ENCODE data around the gene GJB2.
"Not testable (repeated sequence)": the region's sequence is repeated elsewhere in the genome, so short reads cannot be mapped to it uniquely, and the experiment has no call there.

GJB2 gene

DNA sequence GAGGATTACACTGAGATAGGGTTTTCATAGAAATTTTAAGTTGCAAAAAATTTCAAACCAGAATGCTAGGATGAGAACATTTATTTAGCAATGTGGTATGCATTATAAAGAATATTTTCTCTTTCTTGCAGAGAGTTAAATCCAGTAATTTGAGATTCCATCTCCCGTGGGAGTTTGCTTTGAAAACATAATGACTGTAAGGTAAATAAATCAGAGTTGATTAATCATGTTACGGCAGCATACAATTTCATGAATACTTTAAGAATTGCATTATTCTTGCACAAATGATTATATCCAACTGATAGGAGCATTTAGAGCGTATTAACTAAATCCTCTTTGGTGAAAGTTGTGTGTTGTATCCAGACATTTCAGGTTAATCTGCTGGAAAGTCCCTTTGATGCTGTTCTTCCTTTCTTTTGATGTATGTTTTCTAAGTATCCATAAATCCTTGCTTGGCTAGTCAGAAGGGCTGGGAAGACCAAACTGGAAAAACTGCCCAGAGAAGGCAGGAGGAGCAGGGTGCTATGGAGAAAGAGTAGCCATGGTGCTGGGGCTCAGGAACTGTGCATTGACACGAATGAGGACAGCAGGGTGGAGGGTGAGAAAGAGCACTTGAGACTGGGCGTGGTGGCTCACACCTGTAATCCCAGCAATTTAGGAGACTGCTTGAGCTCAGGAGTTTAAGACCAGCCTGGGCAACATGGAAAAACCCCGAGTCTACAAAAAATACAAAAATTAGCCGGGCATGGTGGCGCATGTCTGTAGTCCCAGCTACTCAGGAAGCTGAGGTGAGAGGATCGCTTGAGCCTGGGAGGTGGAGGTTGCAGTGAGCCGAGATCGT, 27.1 kb downstream of the GJB2 start:
- no peak for DNase-seq (ENCODE audit: low spot score)

DNA sequence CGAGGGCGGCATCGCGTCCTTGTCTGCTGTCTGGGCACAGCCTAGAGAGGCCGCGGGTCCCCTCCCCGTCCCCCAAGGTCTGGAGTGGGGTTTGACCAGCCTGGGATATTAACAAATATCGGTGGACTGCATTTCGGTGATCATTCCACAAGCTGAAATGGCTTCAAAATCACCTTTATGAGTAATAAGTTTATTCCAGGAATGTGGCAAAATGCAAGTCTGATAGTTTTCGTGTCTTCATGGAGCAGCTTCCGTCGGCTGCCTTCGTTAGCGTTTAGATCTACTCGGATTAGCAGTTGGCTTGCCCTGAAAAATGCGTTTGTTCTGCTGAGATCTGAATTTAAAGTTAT, 30.8 kb downstream of the GJB2 start:
- no peak for DNase-seq (ENCODE audit: low spot score)

DNA sequence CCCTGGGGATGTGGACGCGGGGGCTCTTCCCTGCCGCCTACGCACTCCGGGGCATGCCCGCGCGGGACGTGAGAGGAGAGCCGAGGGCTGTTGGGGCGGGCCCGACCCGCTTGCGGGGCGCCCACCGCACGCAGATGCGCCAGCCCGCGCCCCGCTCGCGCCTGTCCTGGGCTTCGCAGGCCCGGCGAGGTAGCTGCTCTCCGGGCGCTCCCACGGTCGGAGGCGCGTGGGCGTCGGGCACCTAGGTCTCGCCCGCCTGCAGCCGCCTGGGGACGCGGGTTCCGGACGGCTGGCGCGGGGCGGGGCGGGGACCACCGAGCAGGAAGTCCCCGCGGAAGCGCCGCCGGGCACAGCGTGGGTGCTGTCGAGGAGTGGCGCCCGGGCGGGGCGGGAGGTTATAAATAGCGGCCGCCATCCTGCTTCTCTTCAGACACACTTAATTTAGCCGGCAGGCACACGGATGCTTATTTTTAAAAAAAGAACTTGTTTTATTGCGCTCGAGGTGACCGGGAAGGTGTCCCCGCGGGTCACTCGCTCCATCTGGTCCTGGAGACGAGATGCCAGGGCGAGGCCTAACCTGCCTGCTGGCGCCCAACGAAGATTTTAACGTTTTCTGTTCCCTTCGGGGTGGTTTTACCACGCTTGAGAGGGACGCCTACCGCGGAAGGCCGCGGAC, 31.3 kb downstream of the GJB2 start:
- no peak for DNase-seq (ENCODE audit: low spot score)

DNA sequence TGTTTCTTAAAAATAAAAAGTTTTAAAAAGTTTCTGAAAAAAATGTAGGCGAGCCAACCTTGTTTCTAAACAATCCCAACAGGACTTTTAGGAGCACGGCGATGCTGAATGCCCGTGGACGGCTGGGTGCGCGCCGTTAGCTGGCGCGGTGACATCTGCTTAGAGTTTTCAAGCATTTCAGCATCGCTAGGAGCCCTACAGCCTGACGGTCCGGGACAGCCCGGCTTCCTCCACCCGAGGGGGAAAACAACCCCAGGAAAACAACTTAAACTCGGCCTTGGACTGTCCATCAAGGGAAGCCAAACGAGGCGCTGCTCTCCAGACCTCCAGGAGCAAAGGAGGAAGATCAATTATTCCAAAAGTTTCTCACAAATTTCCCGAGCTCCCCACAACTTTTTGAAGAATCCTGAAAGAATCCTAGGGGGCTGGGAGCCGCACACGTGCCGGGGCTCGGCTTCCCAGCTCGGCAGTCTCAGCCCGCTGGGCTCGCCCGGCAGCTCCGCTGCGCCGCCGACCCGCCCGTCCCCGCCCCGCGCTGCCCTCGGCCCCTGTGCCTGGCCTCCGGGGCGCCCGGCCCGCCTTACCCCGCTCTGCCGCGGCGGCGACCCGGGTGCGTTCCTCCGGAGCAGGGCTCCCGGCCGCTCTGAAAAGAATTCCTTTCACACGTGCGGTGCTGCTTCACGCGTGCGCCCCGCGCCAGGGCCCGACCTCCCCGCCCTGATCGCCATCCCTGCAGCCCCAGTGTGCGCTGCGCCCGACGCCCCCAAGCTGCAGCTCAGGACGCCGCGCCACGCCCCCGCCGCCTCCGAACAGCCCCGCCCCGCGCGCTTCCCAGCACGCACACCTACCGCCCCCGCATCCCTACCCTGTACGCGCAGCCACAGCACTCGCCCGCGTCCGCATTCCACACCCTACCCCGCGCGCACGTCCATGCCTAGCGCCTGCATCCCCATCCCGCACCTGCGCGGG, 32.1 kb downstream of the GJB2 start, which contains the start of gene GJA3:
GJA3 (minus strand) TSS at position 747 of the 969 bp plus-strand sequence. CDS start 17,764 bp downstream, outside the sequence.
- no peak for DNase-seq (ENCODE audit: low spot score)

DNA sequence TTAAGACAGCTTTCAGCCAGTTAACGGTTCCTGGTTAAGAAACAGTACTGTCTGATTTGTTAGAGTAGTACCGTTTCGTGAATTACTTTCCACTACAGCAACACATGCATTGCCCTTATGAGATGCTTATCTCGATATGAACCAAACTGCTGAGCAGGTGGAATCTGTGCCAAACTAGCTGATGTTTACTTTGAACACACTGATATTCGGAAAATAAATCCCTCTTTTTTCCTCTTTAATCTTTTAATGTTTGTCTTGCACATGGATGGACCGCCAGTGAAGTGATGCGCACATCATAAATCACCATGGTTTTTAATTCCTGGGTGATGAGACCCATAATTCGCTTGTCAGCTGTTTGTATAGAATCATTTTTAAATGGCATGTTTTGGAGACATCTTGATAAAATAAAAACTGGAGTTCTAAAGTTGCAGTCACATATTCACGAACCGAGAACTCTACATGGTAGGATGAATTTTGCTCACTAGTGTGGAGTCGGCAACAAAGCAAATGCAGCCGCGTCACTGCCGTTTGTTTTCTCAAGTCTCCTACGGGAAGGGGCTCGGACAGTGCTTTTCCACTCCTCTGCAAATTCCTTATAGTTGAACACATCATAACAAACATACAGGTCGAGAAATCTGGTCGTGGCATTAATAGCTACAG, 33.0 kb downstream of the GJB2 start:
- DNase-seq (ENCODE audit: low spot score), result no peak

DNA sequence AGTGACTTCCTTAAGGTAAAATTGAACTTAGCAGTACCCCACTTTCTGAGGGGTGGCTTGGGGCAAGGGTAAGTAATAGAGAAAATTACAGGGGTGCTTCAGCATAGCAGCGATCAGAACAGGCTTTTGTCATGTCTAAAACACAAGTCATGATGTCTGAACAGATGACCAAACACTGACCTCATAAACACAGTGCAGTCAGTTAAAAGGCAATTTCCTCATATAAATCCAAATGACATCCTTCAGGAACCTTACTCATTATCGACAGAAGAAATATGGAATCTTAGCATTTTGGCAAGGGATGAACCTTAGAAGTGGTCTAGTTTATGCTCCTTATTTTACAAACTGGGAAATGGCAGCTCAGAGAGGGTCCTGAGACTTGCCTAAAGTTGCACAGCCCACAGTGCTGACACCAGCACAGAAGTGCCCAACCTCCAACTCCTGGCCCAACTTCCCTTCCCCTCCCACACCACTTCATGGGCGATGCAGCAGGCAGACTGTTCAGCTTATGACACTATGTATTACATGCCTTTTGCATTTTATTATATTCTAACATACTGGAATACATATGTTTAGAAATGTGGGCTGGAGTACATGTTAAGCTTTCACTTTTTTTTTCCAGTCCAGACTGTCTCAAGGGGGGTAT, 35.5 kb downstream of the GJB2 start:
- DNase-seq (ENCODE audit: low spot score), result no peak

DNA sequence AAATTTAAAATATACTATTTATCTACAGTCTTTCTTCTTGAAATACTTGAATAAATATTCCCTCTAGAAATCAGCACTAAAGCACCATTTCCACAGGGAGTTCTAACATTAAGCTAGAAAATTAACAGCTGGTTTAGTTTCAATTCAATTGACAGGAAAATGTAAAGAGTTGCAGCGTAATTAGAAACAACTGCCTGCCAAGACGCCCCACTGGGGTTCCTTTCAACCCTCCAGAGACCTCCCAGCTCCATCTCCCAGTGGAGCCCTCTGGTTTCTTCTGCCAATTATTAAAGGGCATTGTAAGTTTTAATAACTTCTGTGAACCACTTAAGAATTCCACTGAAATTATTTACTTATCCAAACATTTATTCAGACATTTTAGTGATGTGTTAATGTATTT, 36.0 kb downstream of the GJB2 start:
- DNase-seq (ENCODE audit: low spot score), result no peak

DNA sequence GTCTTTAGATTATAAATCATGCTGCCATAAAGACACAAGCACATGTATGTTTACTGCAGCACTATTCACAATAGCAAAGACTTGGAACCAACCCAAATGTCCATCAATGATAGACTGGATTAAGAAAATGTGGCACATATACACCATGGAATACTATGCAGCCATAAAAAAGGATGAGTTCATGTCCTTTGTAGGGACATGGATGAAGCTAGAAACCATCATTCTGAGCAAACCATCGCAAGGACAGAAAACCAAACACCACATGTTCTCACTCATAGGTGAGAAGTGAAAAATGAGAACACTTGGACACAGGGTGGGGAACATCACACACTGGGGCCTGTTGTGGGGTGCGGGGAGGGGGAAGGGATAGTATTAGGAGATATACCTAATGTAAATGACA, 39.4 kb downstream of the GJB2 start:
- DNase-seq (ENCODE audit: low spot score), result not testable (repeated sequence)

DNA sequence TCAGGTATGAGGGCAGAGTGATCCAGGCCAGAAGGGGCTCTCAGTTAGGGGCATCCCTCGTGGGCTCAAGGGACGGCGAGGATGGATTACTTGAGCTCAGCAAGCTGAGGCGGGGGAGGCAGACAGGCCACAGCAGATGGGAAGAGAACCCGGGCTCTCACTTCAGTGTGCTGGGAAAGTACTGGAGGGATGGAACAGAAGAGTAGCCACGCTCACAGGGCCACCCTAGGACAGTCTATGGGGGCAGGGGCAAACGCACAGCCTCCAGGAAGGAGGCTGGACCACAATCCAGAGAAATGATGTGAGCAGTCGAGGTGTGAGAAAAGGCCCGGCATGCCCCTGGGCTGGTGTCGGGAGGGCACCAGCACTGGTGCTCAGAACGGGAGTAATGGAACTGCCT, 41.1 kb downstream of the GJB2 start:
- no peak for DNase-seq (ENCODE audit: low spot score)

DNA sequence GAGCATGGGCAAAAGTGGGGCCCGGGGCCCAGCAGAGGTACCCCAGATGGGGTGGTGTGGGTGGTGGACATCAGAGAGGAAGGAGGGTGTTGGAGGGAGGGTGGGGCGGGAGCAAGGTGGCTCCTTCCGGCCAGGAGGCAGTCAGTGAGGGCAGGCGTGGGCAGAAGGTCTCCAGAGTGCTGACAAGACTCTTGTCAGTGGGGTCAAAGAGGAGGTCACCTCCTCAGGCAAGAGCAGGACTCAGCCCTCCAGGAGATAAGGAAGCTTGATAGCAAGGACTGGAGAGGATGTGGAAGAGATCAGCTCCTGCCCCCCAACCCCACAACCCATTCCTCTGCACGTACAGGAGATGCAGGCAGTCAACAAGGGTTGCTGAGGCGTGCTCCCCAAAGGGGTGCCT, 41.7 kb downstream of the GJB2 start:
- no peak for DNase-seq (ENCODE audit: low spot score)

DNA sequence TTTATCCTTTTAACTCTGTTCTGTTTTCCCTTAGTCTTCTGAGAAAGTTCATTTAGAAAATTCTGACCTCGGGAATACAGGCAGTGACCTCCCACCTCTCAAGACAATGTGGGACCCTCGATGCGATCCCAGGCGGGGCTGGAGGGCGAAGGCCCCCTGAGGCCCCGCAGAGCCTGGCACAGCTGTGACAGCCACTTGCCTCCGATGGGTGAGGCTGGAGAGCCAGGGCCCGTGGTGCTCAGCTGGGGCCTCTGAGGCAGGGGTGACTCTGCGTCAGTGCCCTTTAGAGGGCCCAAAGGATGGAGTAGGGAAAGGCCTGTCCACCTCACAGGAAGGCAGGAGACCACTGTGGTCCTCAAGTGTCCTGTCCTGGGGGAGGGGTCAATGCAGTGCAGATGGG, 42.2 kb downstream of the GJB2 start:
- no peak for DNase-seq (ENCODE audit: low spot score)

DNA sequence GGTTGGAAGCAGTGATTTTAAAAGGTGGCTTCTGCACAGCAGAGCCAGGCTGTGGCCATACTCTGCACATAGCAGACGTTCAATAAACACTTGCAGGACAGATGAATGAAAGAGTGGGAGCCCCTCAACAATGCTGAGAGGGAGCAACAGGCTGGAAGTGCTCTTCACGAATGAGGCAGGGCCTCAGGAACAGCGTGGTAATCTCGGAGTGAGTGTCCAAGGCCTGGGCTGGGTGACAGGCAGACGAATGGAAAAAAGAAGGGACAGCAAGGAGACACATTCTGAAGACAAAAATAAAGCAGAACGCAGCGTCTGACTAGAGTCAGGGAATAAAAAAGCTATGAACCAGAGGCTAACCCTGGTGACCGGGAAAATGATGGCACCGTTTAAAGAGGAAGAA, 43.0 kb downstream of the GJB2 start:
- DNase-seq (ENCODE audit: low spot score), result no peak

DNA sequence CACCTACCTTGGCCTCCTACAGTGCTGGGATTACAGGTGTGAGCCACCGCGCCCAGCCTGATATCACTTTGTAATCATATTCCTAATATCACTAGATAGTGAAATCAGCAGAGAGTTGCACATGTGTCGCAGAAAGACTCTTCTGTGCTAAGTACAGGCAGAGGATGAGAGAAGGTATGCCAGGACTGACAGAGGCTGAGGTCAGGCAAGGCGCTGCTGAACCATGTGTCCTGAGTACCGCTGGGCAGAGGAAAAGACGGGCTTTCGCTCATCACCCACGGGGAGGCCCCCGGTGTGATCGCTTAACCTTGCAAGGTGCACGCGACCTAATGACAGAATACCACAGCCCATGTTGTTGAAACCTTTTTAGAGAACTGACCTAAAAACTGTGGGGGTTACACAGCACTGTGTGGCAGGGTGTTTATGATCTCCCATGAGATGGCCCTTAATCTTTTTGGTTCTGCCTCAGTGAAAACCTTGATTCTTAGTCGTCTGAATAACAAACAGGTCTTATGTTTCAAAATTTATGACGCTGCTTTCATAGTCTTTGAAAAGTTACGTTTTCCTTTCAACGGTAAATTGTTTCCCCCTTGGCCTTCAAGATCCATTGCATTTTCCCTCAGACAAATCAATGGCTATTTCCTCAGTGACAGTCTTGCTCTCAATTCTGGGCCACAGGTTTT, 44.1 kb downstream of the GJB2 start:
- DNase-seq (ENCODE audit: low spot score), result no peak

DNA sequence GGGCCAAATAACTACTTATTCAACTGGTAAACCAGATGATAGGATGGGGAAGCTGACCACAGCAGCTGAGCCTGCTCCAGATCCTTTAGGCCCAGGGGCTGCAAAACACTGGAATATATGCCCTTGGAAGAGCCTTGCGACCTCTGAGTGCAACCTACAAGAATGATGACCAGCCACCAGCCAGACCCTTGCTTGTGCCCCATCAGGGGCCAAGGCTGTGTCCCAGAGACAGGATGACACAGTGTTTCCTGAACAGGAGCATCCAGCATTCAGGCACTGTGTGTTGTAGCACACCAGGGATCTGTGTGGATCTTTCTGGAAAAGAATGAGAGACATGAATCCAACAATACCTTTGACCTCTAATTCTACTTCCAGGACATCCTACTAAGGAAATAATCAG, 46.4 kb downstream of the GJB2 start:
- no peak for DNase-seq (ENCODE audit: low spot score)

DNA sequence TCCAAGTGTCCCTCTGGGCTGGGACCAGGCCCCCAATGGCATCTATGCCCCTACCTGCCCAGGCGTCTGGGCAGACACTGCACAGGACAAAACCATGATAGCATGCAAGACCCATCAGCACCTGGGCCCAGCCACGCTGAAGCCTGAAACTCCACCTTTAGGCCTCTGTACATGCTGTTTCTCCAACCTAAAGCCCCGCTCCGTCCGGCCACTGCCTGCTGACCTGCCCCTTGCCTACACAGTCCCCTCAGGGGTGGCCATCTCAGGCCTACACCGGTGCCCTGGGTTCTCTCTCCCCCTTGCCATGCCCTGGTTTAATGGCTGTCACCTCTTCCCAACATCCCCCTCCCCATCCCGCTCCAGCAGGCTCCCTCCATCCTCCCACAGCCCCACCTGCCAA, 47.2 kb downstream of the GJB2 start:
- DNase-seq (ENCODE audit: low spot score), result no peak

DNA sequence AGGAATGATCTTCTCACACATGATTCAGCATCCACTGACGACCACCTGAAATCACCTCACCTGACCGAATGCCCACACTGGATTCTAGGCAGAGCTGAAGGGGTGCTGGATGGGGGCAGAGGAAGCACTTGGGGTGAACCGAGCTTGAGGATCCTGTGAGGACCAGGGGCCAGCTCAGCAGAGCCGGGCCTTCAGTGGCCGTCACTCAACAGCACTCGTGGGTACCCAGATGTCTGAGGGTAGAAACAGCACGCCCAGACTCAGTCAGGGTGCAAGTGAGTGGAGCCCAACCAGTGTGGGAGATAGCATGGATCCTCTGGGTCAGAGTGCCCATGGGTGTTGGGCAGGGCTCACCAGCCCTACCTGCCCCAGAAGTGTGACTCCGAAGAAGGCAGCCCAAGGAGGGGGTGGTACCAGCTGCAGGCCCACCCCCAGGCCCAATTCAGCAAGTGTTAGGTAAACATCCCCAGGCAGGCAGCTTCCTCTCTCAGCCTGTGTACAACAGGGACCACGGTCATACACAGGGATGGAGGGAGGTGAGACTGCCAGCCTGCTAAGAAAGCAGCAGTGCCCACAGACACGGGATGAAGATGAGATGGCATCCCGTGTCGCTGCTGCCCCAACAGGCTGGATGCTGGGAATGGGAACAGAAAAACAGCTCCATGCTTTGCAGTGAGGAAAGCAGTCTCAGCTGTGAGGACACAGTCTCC, 48.4 kb downstream of the GJB2 start:
- no peak for DNase-seq (ENCODE audit: low spot score)

DNA sequence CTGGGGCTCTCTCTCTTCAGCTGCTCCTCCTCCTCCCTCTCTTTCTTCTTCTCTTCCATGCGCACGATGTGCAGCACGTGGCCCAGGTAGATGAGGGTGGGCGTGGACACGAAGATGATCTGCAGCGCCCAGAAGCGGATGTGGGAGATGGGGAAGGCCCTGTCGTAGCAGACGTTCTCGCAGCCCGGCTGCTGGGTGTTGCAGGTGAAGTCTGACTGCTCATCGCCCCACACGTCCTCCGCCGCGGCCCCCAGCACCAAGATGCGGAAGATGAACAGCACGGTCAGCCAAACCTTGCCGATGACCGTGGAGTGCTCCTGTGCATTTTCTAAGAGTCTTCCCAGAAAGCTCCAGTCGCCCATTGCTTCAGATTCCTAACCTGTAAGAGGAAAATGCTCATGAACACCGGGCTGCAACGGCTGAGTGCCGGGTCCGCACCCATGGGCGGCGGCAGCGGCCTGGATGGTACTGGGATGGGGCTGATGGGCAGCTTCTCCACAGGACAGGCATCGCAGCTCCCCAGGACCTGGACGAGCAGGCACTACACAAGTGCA, 49.7 kb downstream of the GJB2 start:
- no peak for DNase-seq (ENCODE audit: low spot score)

DNA sequence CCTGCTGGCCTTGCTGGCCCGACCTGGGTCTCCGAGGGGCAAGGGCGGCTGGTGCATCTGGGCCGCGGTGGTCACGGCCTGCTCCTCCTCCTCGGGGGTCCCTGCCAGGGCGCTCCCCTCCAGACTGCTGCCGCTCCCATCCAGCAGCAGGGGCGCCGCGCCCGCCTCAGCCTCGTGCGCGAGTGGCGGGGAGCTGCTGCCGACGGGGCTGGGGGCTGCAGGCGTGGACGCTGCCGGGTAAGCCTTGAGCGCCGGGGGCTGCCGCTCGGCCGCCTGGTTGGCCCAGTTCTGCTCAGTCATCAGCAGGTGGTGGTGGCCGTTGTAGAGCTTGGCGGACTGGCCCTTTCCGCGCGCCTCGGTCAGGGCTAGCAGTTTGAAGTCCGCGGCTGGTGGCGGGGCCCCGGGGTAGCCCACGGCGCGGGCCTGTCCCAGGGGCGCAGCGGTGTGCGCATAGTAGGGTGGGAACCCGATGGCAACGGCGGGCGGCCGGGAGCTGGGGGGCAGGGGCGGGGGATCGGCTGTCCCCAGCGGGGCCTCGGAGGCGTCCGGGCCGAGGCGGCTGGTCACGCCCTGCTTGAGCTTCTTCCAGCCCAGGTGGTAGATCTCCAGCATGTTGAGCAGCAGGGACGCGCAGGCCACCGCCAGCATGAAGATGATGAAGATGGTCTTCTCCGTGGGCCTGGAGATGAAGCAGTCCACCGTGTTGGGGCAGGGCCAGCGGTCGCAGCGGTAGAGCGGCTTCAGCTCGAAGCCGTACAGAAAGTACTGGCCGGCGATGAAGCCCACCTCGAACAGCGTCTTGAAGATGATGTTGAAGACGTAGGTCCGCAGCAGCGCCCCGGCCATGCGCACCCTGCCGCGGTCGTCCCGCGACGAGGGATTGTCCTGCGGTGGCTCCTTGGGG, 50.5 kb downstream of the GJB2 start:
- DNase-seq (ENCODE audit: low spot score), result no peak
